Transverse colon (tissue), 4 donors: ENCODE data around the gene MYO1B.

Experiments
- CTCF ChIP-seq, 5 experiments: fragments of 200-600 bp in 3 of 5; fragments of 450-650 bp in 2 of 5; sonication (generic) in 3 of 5; IDR thresholded peaks; 1 replicate in 2 of 5; 2 replicates in 3 of 5; pipeline ENCODE4 v1.5.1; 2016 to 2017; ENCODE audit warnings: antibody characterized with exemption in 5 of 5, inconsistent platforms in 3 of 5, mild to moderate bottlenecking in 2 of 5, moderate library complexity in 1 of 5
- EP300 ChIP-seq: sonication (generic); formaldehyde crosslinking; IDR thresholded peaks from one replicate; pipeline ENCODE4 v1.6.1; 2017; ENCODE audit warnings: antibody characterized with exemption, low read depth
- POLR2A ChIP-seq: fragments of 450-650 bp; IDR thresholded peaks from one replicate; pipeline ENCODE4 v1.6.1; 2016; ENCODE audit warnings: antibody characterized with exemption, mild to moderate bottlenecking, moderate library complexity
- POLR2AphosphoS5 ChIP-seq, 3 donors: sonication (generic); formaldehyde crosslinking; IDR thresholded peaks; one replicate each; pipeline ENCODE4 v1.6.1; 2016; ENCODE audit warnings: antibody characterized with exemption in 3 of 3

GRCh38 chr2:191197096-191197495 lies 48.1 kb upstream of the MYO1B start:
- TF ChIP-seq EP300 (no peak), POLR2A (no peak), CTCF (IDR thresholded peaks at IDR 0.05) (no peak), POLR2AphosphoS5 (IDR thresholded peaks at IDR 0.05) (no peak)
